HepG2 (cell line): Measurements from ENCODE around the gene SALL4.

Experiments used
- EZH2 ChIP-seq: conservative IDR thresholded peaks from 2 replicates; pipeline ENCODE4 v1.6.1; 2012; ENCODE audit warnings: mild to moderate bottlenecking, low read depth, low read length, moderate library complexity
- MEIS1 ChIP-seq: sonication (generic); formaldehyde crosslinking; IDR thresholded peaks from 2 replicates; pipeline ENCODE4 v1.9.0; 2021; ENCODE audit warnings: mild to moderate bottlenecking, missing genetic modification reagents, moderate library complexity, borderline replicate concordance
- ZBTB39 ChIP-seq: sonication (generic); formaldehyde crosslinking; IDR thresholded peaks from 2 replicates; pipeline ENCODE4 v1.5.0; 2020; ENCODE audit warnings: missing genetic modification reagents
- ZNF274 ChIP-seq: sonication (generic); formaldehyde crosslinking; IDR thresholded peaks from 2 replicates; pipeline ENCODE4 v1.5.1; 2020; ENCODE audit warnings: mild to moderate bottlenecking, missing genetic modification reagents

GRCh38 chr20:51801823-51802123, 548 bp downstream of the SALL4 start:
- no peak for TF ChIP-seq EZH2
- no peak for TF ChIP-seq ZBTB39
- no peak for TF ChIP-seq MEIS1
- no peak for TF ChIP-seq ZNF274
